Fibroblast of pulmonary artery (primary cell): ENCODE measurements around the gene TRIM75.

Experiments
- DNase-seq: peaks from one replicate; pipeline ENCODE4 v3.0.0-alpha.2; 2010; ENCODE audit warnings: low read depth
- H3K4me3 ChIP-seq: replicated peaks from 2 replicates; pipeline ENCODE4 v1.5.1; 2011; ENCODE audit warnings: low read depth, mild to moderate bottlenecking, control low read depth, low read length, moderate library complexity
- CTCF ChIP-seq: IDR thresholded peaks from 2 replicates; pipeline ENCODE4 v1.5.1; 2011; ENCODE audit warnings: mild to moderate bottlenecking, control low read depth, low read length, inconsistent platforms; ENCODE audit errors: missing control alignments

Gene TRIM75

GRCh38 chr4:165053645-165054044 is at the start of gene TRIM75:
TRIM75 (plus strand) TSS chr4:165053866; CDS start chr4:165059148, 5,282 bp downstream.
- DNase-seq: no peak
- TF ChIP-seq CTCF: no peak
- H3K4me3 ChIP-seq: no peak within 1 kb of the TSS

- no peak for TF ChIP-seq CTCF
- H3K4me3 ChIP-seq: no peak overlapping the region
- DNase-seq: no peak
Observed at GRCh38 chr4:165005352-165005925, 48.2 kb upstream of the TRIM75 start.

- no peak overlapping the region for H3K4me3 ChIP-seq
- no peak for TF ChIP-seq CTCF
- no peak for DNase-seq
Observed at GRCh38 chr4:165006456-165006855, 47.2 kb upstream of the TRIM75 start.

GRCh38 chr4:165006886-165007285 is 46.8 kb upstream of the TRIM75 start:
- no peak for DNase-seq
- TF ChIP-seq CTCF: no peak
- no peak overlapping the region for H3K4me3 ChIP-seq

GRCh38 chr4:165009493-165010227 is 44.0 kb upstream of the TRIM75 start:
- no peak overlapping the region for H3K4me3 ChIP-seq
- DNase-seq: no peak
- no peak for TF ChIP-seq CTCF

- TF ChIP-seq CTCF: no peak
- H3K4me3 ChIP-seq: no peak overlapping the region
- DNase-seq: no peak
Observed at GRCh38 chr4:165010487-165010886, 43.2 kb upstream of the TRIM75 start.

- DNase-seq: no peak
- TF ChIP-seq CTCF: no peak
- H3K4me3 ChIP-seq: no peak overlapping the region
Observed at GRCh38 chr4:165010991-165011390, 42.7 kb upstream of the TRIM75 start.
